ENCODE measurements around the gene ZNF407.

DNA sequence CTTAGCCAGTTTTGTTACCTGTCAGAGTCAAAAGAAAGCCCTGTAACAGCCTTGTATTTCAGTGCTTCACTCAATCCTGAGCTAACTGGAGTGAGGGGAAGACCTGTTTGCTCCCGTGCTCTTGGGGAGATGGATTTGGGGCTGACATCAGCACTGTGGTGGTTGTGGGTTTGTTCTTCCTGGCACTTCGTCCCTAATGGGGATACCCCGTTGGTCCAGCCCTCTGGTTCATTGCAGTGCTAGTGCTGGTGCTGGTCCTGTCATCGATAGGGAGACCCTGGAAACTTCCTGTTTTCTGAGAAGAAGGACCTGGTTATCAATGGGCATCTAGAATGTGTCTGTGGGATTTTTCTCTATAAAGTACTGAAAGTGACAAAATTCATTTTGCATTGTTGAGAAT lies 205.4 kb downstream of the ZNF407 start:
- TF ChIP-seq, protein P1, sequence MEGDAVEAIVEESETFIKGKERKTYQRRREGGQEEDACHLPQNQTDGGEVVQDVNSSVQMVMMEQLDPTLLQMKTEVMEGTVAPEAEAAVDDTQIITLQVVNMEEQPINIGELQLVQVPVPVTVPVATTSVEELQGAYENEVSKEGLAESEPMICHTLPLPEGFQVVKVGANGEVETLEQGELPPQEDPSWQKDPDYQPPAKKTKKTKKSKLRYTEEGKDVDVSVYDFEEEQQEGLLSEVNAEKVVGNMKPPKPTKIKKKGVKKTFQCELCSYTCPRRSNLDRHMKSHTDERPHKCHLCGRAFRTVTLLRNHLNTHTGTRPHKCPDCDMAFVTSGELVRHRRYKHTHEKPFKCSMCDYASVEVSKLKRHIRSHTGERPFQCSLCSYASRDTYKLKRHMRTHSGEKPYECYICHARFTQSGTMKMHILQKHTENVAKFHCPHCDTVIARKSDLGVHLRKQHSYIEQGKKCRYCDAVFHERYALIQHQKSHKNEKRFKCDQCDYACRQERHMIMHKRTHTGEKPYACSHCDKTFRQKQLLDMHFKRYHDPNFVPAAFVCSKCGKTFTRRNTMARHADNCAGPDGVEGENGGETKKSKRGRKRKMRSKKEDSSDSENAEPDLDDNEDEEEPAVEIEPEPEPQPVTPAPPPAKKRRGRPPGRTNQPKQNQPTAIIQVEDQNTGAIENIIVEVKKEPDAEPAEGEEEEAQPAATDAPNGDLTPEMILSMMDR (IDR thresholded peaks at IDR 0.05): no peak
- TF ChIP-seq POLR2A (IDR thresholded peaks at IDR 0.05) (no peak), POLR2AphosphoS5 (IDR thresholded peaks at IDR 0.05) (no peak)
